ENCODE data around the gene OR8B8. TPM values are rescaled to one million over a fixed set of nuclear protein-coding genes. Genes with fewer than 3 reads are reported as not detected.

Gene OR8B8
- total RNA-seq, 4 donors from 2014 or later: not detected

- H3K36me3 ChIP-seq: no peaks in the 10 kb centered on the region
- intact Hi-C loops (cut with DNase I): no loop called here
- H3K27me3 ChIP-seq: no peaks in the 10 kb centered on the region
- no peaks in the 10 kb centered on the region for H3K9me3 ChIP-seq
- no peak for DNase-seq
- TF ChIP-seq POLR2A (IDR thresholded peaks at IDR 0.05) (no peak), CTCF (IDR thresholded peaks at IDR 0.05) (no peak)
- no peaks in the 10 kb centered on the region for H3K4me1 ChIP-seq
- WGBS, 2 donors: 65% methylated on average over 1 of the region's 1 CpG; no CpG with 5 or more reads in 1 of the 2 donors
- no peak overlapping the region for H3K4me3 ChIP-seq
- no peak overlapping the region for H3K27ac ChIP-seq
Measured at GRCh38 chr11:124473476-124473875, 28.0 kb upstream of the OR8B8 start.

- H3K27me3 ChIP-seq: no peaks in the 10 kb centered on the region
- no peak overlapping the region for H3K27ac ChIP-seq
- TF ChIP-seq CTCF (IDR thresholded peaks at IDR 0.05) (no peak), POLR2A (IDR thresholded peaks at IDR 0.05) (no peak)
- intact Hi-C loops (cut with DNase I): no loop called here
- H3K4me1 ChIP-seq: no peaks in the 10 kb centered on the region
- WGBS, 2 donors: 65 to 68% methylated on average over 11 of the region's 11 CpGs
- H3K4me3 ChIP-seq: no peak overlapping the region
- no peaks in the 10 kb centered on the region for H3K9me3 ChIP-seq
- H3K36me3 ChIP-seq: no peaks in the 10 kb centered on the region
- DNase-seq: no peak
Measured at GRCh38 chr11:124470561-124471227, 25.2 kb upstream of the OR8B8 start.

GRCh38 chr11:124467381-124467927 lies 22.0 kb upstream of the OR8B8 start:
- Histone ChIP-seq H3K27ac (no peak overlapping the region), H3K36me3 (no peaks in the 10 kb centered on the region), H3K27me3 (no peaks in the 10 kb centered on the region), H3K4me3 (no peak overlapping the region), H3K4me1 (no peaks in the 10 kb centered on the region), H3K9me3 (no peaks in the 10 kb centered on the region)
- DNase-seq: no peak
- intact Hi-C loops (cut with DNase I): no loop called here
- WGBS, 2 donors: 62 to 67% methylated on average over 6 to 8 of the region's 8 CpGs
- no peak for TF ChIP-seq CTCF (IDR thresholded peaks at IDR 0.05)
- no peak for TF ChIP-seq POLR2A (IDR thresholded peaks at IDR 0.05)

- 62 to 71% methylated on average over 4 of the region's 4 CpGs for WGBS, 2 donors
- no peak overlapping the region for H3K27ac ChIP-seq
- no peak overlapping the region for H3K4me3 ChIP-seq
- H3K4me1 ChIP-seq: no peaks in the 10 kb centered on the region
- TF ChIP-seq POLR2A (IDR thresholded peaks at IDR 0.05) (no peak), CTCF (IDR thresholded peaks at IDR 0.05) (no peak)
- H3K27me3 ChIP-seq: no peaks in the 10 kb centered on the region
- H3K36me3 ChIP-seq: no peaks in the 10 kb centered on the region
- no peaks in the 10 kb centered on the region for H3K9me3 ChIP-seq
- DNase-seq: no peak
- intact Hi-C loops (cut with DNase I): no loop called here
Measured at GRCh38 chr11:124465368-124465767, 19.9 kb upstream of the OR8B8 start.

- TF ChIP-seq CTCF (IDR thresholded peaks at IDR 0.05) (no peak), POLR2A (IDR thresholded peaks at IDR 0.05) (no peak)
- DNase-seq: no peak
- no peaks in the 10 kb centered on the region for H3K36me3 ChIP-seq
- intact Hi-C loops (cut with DNase I): no loop called here
- no peak overlapping the region for H3K27ac ChIP-seq
- no peaks in the 10 kb centered on the region for H3K27me3 ChIP-seq
- no peaks in the 10 kb centered on the region for H3K9me3 ChIP-seq
- H3K4me3 ChIP-seq: no peak overlapping the region
- H3K4me1 ChIP-seq: no peaks in the 10 kb centered on the region
- 59 to 72% methylated on average over 5 of the region's 5 CpGs for WGBS, 2 donors
Measured at GRCh38 chr11:124463990-124464389, 18.5 kb upstream of the OR8B8 start.

Measured in esophagus squamous epithelium (tissue), 5 donors.